Pancreas (tissue), 10 donors: ENCODE measurements around the gene KCNK7. TPM values are rescaled to one million over a fixed set of nuclear protein-coding genes. Genes with fewer than 3 reads are reported as not detected.
A peak's percentile ranks its signal among the peaks of the same experiment; 100 is the strongest.

Experiments
- ATAC-seq, 4 donors: fragments of 200-7000 bp; cut with Tn5 transposase; one replicate each; pipeline versions ENCODE4 v1.8.0 to v1.9.1; 2020; ENCODE audit warnings: mild to moderate bottlenecking in 4 of 4, moderate library complexity in 4 of 4
- DNase-seq, 6 donors: peaks; one replicate each; pipeline ENCODE4 v3.0.0-alpha.2; 2020
- FAIRE-seq: peaks from 2 replicates; lab custom pipeline; 2012; peaks lifted over from hg19 to GRCh38; lab: Jason Lieb, UNC
- H3K27ac ChIP-seq, 4 donors: fragments of 200-600 bp; sonication (generic); 1 replicate in 3 of 4; 2 replicates in 1 of 4; pipeline versions ENCODE4 v1.5.0 to v1.8.0; 2020
- H3K27me3 ChIP-seq, 4 donors: fragments of 200-600 bp; one replicate each; pipeline ENCODE4 v1.8.0; 2021
- H3K36me3 ChIP-seq, 3 donors: fragments of 200-600 bp; sonication (generic) in 1 of 3; one replicate each; pipeline versions ENCODE4 v1.5.0 to v1.8.0; 2020 to 2021
- H3K4me1 ChIP-seq, 3 donors: fragments of 200-600 bp; one replicate each; pipeline ENCODE4 v1.8.0; 2021
- H3K4me3 ChIP-seq, 4 donors: fragments of 200-600 bp; sonication (generic) in 2 of 4; one replicate each; pipeline versions ENCODE4 v1.5.0 to v1.8.0; 2020 to 2021
- H3K9me3 ChIP-seq, 4 donors: fragments of 200-600 bp; one replicate each; pipeline ENCODE4 v1.8.0; 2021
- CTCF ChIP-seq, 4 donors: fragments of 200-600 bp; sonication (generic) in 3 of 4; IDR thresholded peaks; one replicate each; pipeline versions ENCODE4 v1.5.0 to v1.8.0; 2021; ENCODE audit warnings: antibody characterized with exemption in 4 of 4
- WGBS, 2 donors: extraction: QIAGEN DNeasy Blood & Tissue Kit; methylation state at CpG; one replicate each; pipeline ENCODE4 v1.1.7; 2013; 5-methylcytosine and 5-hydroxymethylcytosine counted together
- intact Hi-C, 3 donors: fragments of 100-400 bp; cut with DNase I; formaldehyde crosslinking; loops; one replicate each; pipeline versions ENCODE4 v1.11.1 to v1.14.2; 2022
- polyA plus RNA-seq, 2 donors: library from polyadenylated mRNA; stranded (reverse); fragments of 200-250 nt; gene quantifications; one replicate each; pipeline ENCODE4 v1.2.3, GENCODE V29; 2013
- total RNA-seq, 6 donors: library from RNA; stranded (reverse); fragmentation: NEBNext Ultra II Directional in 4 of 6; extraction: Animal tissue kit (Norgen Biotek cat#: 25700) in 4 of 6; gene quantifications; one replicate each; pipeline versions ENCODE4 v1.2.1 to v1.2.4, GENCODE V29; 2021 to 2023
- donor health status: healthy with polysubstance abuse.
- donor health status: DM: no; HTN: no; CAD: no; lungs with moderate emphysema.
- donor health status: DM: no; HTN: no; CAD: no.
- donor health status: control.
- donor health status: control.
- donor health status: Bipolar disorder and iron deficiency.
- donor health status: DM: yes; HTN: yes; CAD: no.
- donor health status: DM: no; HTN: no; CAD: no.
- donor health status: DM: no; HTN: no; CAD: no.
- donor health status: DM: yes; HTN: yes; CAD: no.

KCNK7 gene
- total and polyA plus RNA-seq, 8 donors = 0.19 to 1.6 (median 0.84) TPM; not detected in 3

GRCh38 chr11:65576232-65576866 lies 19.3 kb downstream of the KCNK7 start:
- FAIRE-seq (no peak), ATAC-seq (no peak), DNase-seq (peak in 2 of 6 donors; percentile 45 to 51)
- peak overlapping the region in 3 of 4 donors; percentile 38 to 57 (median 55) for H3K27ac ChIP-seq
- H3K4me1 ChIP-seq = peaks cover 6 to 29% (median 9%) of the 10 kb centered on the region in 3 donors
- 30 to 61% methylated on average over 11 to 26 of the region's 26 CpGs for WGBS, 2 donors
- peak overlapping the region; percentile 23 to 88 (median 56) for H3K4me3 ChIP-seq
- TF ChIP-seq CTCF (IDR thresholded peaks at IDR 0.05) = no peak
- H3K9me3 ChIP-seq = no peaks in the 10 kb centered on the region
- no peaks in the 10 kb centered on the region for H3K27me3 ChIP-seq
- H3K36me3 ChIP-seq = no peaks in the 10 kb centered on the region
- intact Hi-C loops = no loop called here

GRCh38 chr11:65575568-65576231 lies 19.9 kb downstream of the KCNK7 start, which contains the start of gene EHBP1L1:
EHBP1L1 (plus strand) TSS chr11:65576053; CDS start chr11:65576303, 250 bp downstream.
- ATAC-seq (peak; percentile 7 to 27 (median 14)), FAIRE-seq (no peak), DNase-seq (peak in 4 of 6 donors; percentile 62 to 85 (median 72))
- 2 to 5% methylated on average over 51 to 69 of the region's 69 CpGs for WGBS, 2 donors
- Histone ChIP-seq H3K4me1 (peaks cover 13 to 34% (median 13%) of the 10 kb centered on the region in 3 donors), H3K27me3 (no peaks in the 10 kb centered on the region), H3K36me3 (no peaks in the 10 kb centered on the region), H3K4me3 (peak within 1 kb of the TSS; percentile 23 to 88 (median 72)), H3K27ac (peak within 1 kb of the TSS; percentile 9 to 86 (median 57)), H3K9me3 (no peaks in the 10 kb centered on the region)
- intact Hi-C loops = no loop called here
- no peak for TF ChIP-seq CTCF (IDR thresholded peaks at IDR 0.05)

- ATAC-seq = peak; percentile 5 to 21 (median 13)
- peaks cover 13 to 34% (median 13%) of the 10 kb centered on the region in 3 donors for H3K4me1 ChIP-seq
- no peaks in the 10 kb centered on the region for H3K9me3 ChIP-seq
- peak overlapping the region; percentile 40 to 86 (median 62) for H3K27ac ChIP-seq
- no peaks in the 10 kb centered on the region for H3K36me3 ChIP-seq
- no peak for FAIRE-seq
- 21 to 31% methylated on average over 28 of the region's 28 CpGs for WGBS, 2 donors
- peak in 4 of 6 donors; percentile 63 to 77 (median 74) for DNase-seq
- no peak for TF ChIP-seq CTCF (IDR thresholded peaks at IDR 0.05)
- H3K27me3 ChIP-seq = no peaks in the 10 kb centered on the region
- peak overlapping the region; percentile 16 to 88 (median 72) for H3K4me3 ChIP-seq
- intact Hi-C loops = no loop called here
These were observed 20.6 kb downstream of the KCNK7 start for GRCh38 chr11:65574811-65575567.

GRCh38 chr11:65574109-65574810 lies 21.3 kb downstream of the KCNK7 start:
- Histone ChIP-seq H3K4me1 (peaks cover 14 to 34% (median 14%) of the 10 kb centered on the region in 3 donors), H3K4me3 (peak overlapping the region; percentile 16 to 88 (median 72)), H3K27me3 (no peaks in the 10 kb centered on the region), H3K36me3 (no peaks in the 10 kb centered on the region), H3K9me3 (no peaks in the 10 kb centered on the region), H3K27ac (peak overlapping the region; percentile 40 to 86 (median 62))
- FAIRE-seq (no peak), ATAC-seq (peak; percentile 48 to 64 (median 60)), DNase-seq (peak; percentile 86 to 93 (median 92))
- intact Hi-C loops = no loop called here
- 1% methylated on average over 43 to 67 of the region's 67 CpGs for WGBS, 2 donors
- TF ChIP-seq CTCF (IDR thresholded peaks at IDR 0.05) = peak; percentile 96 to 99 (median 98)
